HG03460 (cell line): ENCODE results near the gene SGSM2.

ENCODE experiments used
- ATAC-seq: cut with Tn5 transposase; IDR thresholded peaks from one replicate; pipeline ENCODE4 v1.9.1; 2021; ENCODE audit not compliant: unreplicated experiment

SGSM2 gene

GRCh38 chr17:2397247-2398171, 60.2 kb downstream of the SGSM2 start:
- no peak for ATAC-seq

GRCh38 chr17:2398182-2398581, 60.9 kb downstream of the SGSM2 start:
- no peak for ATAC-seq

- ATAC-seq: no peak
Observed at GRCh38 chr17:2398655-2399571, 61.6 kb downstream of the SGSM2 start.

- ATAC-seq: peak; percentile 36
Observed at GRCh38 chr17:2399572-2400473, 62.5 kb downstream of the SGSM2 start.

GRCh38 chr17:2400474-2400866, 63.2 kb downstream of the SGSM2 start:
- no peak for ATAC-seq

- peak; percentile 23 for ATAC-seq
Observed at GRCh38 chr17:2400877-2401425, 63.6 kb downstream of the SGSM2 start, which contains the start of gene MNT. Gene MNT, minus strand, starts transcription at chr17:2401060. Its CDS starts 348 bp downstream, at chr17:2400712.

GRCh38 chr17:2401426-2402221, 64.3 kb downstream of the SGSM2 start:
- ATAC-seq: peak; percentile 42

GRCh38 chr17:2402544-2402943, 65.2 kb downstream of the SGSM2 start:
- no peak for ATAC-seq

GRCh38 chr17:2403044-2403443, 65.7 kb downstream of the SGSM2 start:
- ATAC-seq: no peak

- ATAC-seq: no peak
Observed at GRCh38 chr17:2405247-2405926, 68.1 kb downstream of the SGSM2 start.

GRCh38 chr17:2406271-2406902, 69.1 kb downstream of the SGSM2 start:
- ATAC-seq: no peak

GRCh38 chr17:2406903-2407790, 69.8 kb downstream of the SGSM2 start:
- no peak for ATAC-seq

GRCh38 chr17:2410951-2411350, 73.7 kb downstream of the SGSM2 start:
- no peak for ATAC-seq

GRCh38 chr17:2412561-2413021, 75.3 kb downstream of the SGSM2 start:
- ATAC-seq: no peak

GRCh38 chr17:2414446-2415064, 77.3 kb downstream of the SGSM2 start:
- no peak for ATAC-seq

GRCh38 chr17:2415081-2415480, 77.8 kb downstream of the SGSM2 start:
- no peak for ATAC-seq
